ENCODE results near the gene SPATA22.

DNA sequence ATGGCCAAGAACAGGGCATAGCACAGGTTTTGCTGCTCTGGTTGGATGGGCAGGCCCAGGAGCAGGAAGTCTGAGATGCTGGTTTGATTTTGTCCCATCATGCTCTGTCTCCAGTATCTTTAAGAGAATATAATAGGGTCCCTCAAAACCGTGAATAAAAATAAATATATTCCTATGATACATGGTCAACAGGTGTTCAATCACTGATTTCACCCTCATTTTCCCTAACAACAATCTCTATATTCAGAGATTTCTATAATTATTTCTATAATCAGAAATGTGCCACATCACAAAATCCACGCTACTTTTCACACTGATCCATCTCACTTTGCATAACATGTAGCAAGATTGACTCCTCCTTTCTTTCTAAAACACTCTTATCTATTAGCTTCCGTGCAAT, 37.9 kb downstream of the SPATA22 start, which contains the start of gene OR1E2:
- TF ChIP-seq, protein P1, sequence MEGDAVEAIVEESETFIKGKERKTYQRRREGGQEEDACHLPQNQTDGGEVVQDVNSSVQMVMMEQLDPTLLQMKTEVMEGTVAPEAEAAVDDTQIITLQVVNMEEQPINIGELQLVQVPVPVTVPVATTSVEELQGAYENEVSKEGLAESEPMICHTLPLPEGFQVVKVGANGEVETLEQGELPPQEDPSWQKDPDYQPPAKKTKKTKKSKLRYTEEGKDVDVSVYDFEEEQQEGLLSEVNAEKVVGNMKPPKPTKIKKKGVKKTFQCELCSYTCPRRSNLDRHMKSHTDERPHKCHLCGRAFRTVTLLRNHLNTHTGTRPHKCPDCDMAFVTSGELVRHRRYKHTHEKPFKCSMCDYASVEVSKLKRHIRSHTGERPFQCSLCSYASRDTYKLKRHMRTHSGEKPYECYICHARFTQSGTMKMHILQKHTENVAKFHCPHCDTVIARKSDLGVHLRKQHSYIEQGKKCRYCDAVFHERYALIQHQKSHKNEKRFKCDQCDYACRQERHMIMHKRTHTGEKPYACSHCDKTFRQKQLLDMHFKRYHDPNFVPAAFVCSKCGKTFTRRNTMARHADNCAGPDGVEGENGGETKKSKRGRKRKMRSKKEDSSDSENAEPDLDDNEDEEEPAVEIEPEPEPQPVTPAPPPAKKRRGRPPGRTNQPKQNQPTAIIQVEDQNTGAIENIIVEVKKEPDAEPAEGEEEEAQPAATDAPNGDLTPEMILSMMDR (IDR thresholded peaks at IDR 0.05): no peak
- TF ChIP-seq POLR2AphosphoS5 (IDR thresholded peaks at IDR 0.05) (no peak), EP300 (IDR thresholded peaks at IDR 0.05) (no peak)

All from gastroesophageal sphincter (tissue), 3 donors.